Mucosa of descending colon (tissue), 3 donors: Measurements from ENCODE around the gene DNAJC13. TPM values are rescaled to one million over a fixed set of nuclear protein-coding genes. Genes with fewer than 3 reads are reported as not detected.
A peak's percentile ranks its signal among the peaks of the same experiment; 100 is the strongest.

Source experiments
- ATAC-seq: fragments of 200-7000 bp; cut with Tn5 transposase; one replicate; pipeline ENCODE4 v1.9.1; 2020; ENCODE audit warnings: mild to moderate bottlenecking, moderate library complexity
- DNase-seq, 3 donors: peaks; one replicate each; pipeline ENCODE4 v3.0.0-alpha.2; 2020
- H3K36me3 ChIP-seq: fragments of 200-600 bp; one replicate; pipeline ENCODE4 v1.8.0; 2021; ENCODE audit warnings: low read depth, mild to moderate bottlenecking
- H3K4me1 ChIP-seq: fragments of 200-600 bp; one replicate; pipeline ENCODE4 v1.8.0; 2021; ENCODE audit warnings: low read depth, mild to moderate bottlenecking
- H3K4me3 ChIP-seq: fragments of 200-600 bp; one replicate; pipeline ENCODE4 v1.8.0; 2021; ENCODE audit warnings: mild to moderate bottlenecking
- H3K9me3 ChIP-seq: fragments of 200-600 bp; one replicate; pipeline ENCODE4 v1.8.0; 2021; ENCODE audit warnings: mild to moderate bottlenecking
- intact Hi-C, 2 donors: fragments of 100-400 bp; cut with DNase I in 1 of 2; cut with micrococcal nuclease in 1 of 2; formaldehyde crosslinking; loops; one replicate each; pipeline versions ENCODE4 v1.11.0 to v1.11.1; 2022; cut with DNase I, micrococcal nuclease
- total RNA-seq, 3 donors: library from RNA; stranded (reverse); fragmentation: NEBNext Ultra II Directional in 2 of 3; extraction: Animal tissue kit (Norgen Biotek cat#: 25700) in 2 of 3; gene quantifications; one replicate each; pipeline versions ENCODE4 v1.2.1 to v1.2.4, GENCODE V29; 2021 to 2023
- TF ChIP-seq, protein P1 (sequence below): fragments of 200-600 bp; IDR thresholded peaks from one replicate; pipeline ENCODE4 v1.8.0; 2022; ENCODE audit warnings: antibody characterized with exemption, mild to moderate bottlenecking
- donor health status: DM: no; HTN: no; CAD: no; lungs with moderate emphysema.
- donor health status: DM: no; HTN: no; CAD: no.
- donor health status: DM: no; HTN: yes; CAD: no.

DNAJC13 gene
- total RNA-seq, 3 donors from 2014 or later: 47.6 to 62.0 (median 60.4) TPM

- ATAC-seq (no peak), DNase-seq (no peak)
- TF ChIP-seq, protein P1, sequence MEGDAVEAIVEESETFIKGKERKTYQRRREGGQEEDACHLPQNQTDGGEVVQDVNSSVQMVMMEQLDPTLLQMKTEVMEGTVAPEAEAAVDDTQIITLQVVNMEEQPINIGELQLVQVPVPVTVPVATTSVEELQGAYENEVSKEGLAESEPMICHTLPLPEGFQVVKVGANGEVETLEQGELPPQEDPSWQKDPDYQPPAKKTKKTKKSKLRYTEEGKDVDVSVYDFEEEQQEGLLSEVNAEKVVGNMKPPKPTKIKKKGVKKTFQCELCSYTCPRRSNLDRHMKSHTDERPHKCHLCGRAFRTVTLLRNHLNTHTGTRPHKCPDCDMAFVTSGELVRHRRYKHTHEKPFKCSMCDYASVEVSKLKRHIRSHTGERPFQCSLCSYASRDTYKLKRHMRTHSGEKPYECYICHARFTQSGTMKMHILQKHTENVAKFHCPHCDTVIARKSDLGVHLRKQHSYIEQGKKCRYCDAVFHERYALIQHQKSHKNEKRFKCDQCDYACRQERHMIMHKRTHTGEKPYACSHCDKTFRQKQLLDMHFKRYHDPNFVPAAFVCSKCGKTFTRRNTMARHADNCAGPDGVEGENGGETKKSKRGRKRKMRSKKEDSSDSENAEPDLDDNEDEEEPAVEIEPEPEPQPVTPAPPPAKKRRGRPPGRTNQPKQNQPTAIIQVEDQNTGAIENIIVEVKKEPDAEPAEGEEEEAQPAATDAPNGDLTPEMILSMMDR: no peak
- Histone ChIP-seq H3K36me3 (no peaks in the 10 kb centered on the region), H3K4me3 (no peak overlapping the region), H3K4me1 (peaks cover 5% of the 10 kb centered on the region), H3K9me3 (no peaks in the 10 kb centered on the region)
- intact Hi-C loops: no loop called here
Measured at GRCh38 chr3:132443421-132443820, 26.1 kb downstream of the DNAJC13 start.

GRCh38 chr3:132444383-132444782 is 27.1 kb downstream of the DNAJC13 start:
- TF ChIP-seq, protein P1: no peak
- no peak for DNase-seq
- no peaks in the 10 kb centered on the region for H3K36me3 ChIP-seq
- no peaks in the 10 kb centered on the region for H3K9me3 ChIP-seq
- no peak for ATAC-seq
- H3K4me1 ChIP-seq: peaks cover 5% of the 10 kb centered on the region
- no peak overlapping the region for H3K4me3 ChIP-seq
- intact Hi-C loops: no loop called here

DNA sequence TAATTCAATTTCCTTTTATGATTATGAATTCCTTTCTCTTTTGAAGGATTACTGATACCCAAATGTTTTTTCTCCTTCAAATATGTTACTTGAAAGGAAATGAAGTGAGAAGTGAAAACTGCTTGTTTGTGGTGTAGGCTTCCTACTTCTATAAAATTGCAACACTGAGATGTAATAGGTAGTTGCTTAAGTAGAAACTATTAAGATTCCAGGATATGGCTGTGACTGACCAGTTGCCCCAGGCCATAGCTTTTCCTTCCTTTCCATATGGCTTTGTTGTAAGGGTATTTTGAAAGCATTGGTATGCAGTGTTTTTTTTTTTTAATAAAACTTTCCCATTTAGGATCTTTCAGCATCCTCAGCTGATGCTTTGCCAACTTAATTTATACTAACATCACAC is 28.5 kb downstream of the DNAJC13 start:
- no peak for ATAC-seq
- TF ChIP-seq, protein P1: no peak

DNA sequence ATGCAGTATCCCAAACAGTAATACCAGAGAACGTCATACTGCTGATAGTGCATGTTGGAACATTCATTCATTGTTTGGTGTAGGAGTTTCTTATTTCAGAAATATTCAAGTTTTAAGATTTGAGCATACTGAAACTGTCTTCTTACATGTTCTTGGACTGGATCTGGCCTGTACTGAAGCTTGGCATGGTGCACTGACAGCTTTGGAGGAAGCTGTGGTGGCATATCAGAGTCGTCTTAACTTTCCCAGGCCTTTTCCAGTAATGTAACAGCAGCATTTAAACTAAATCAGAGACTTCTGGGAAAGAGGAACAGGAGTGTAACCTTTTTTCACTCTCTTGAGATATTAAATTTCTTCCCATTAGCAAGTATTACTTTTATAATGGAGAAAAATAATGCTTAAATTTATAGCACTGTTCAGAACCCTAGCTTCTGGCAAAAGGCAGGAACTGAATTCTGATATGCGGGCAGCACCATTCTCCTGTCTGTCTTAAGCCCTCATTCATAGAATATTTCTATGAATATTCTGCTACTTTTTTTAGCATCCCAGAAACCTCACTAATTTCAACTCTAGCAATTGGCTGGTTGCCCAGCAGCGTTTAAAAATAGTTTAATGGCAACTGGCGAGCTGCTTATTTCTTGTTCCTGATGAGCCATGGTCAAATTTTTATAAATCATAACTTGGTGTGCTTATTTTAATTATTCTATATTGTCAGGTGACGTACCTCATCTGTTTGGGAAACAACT is 31.1 kb downstream of the DNAJC13 start:
- peak in 1 of 3 donors; percentile 50 for DNase-seq
- ATAC-seq: no peak
- peaks cover 5% of the 10 kb centered on the region for H3K4me1 ChIP-seq
- no peak overlapping the region for H3K4me3 ChIP-seq
- H3K9me3 ChIP-seq: no peaks in the 10 kb centered on the region
- TF ChIP-seq, protein P1: no peak
- no peaks in the 10 kb centered on the region for H3K36me3 ChIP-seq
- intact Hi-C loops: no loop called here

More for the DNA sequence above, 28.5 kb downstream of the DNAJC13 start:
- Histone ChIP-seq H3K9me3 (no peaks in the 10 kb centered on the region), H3K4me1 (peaks cover 5% of the 10 kb centered on the region), H3K4me3 (no peak overlapping the region), H3K36me3 (no peaks in the 10 kb centered on the region)
- intact Hi-C loops: no loop called here
- DNase-seq: no peak

- TF ChIP-seq, protein P1: no peak
- Histone ChIP-seq H3K36me3 (no peaks in the 10 kb centered on the region), H3K4me3 (no peak overlapping the region), H3K4me1 (no peaks in the 10 kb centered on the region), H3K9me3 (no peaks in the 10 kb centered on the region)
- ATAC-seq: no peak
- DNase-seq: no peak
- intact Hi-C loops: no loop called here
Measured at GRCh38 chr3:132456136-132456535, 38.8 kb downstream of the DNAJC13 start.
